ENCODE measurements around the gene MTHFD2L.

DNA sequence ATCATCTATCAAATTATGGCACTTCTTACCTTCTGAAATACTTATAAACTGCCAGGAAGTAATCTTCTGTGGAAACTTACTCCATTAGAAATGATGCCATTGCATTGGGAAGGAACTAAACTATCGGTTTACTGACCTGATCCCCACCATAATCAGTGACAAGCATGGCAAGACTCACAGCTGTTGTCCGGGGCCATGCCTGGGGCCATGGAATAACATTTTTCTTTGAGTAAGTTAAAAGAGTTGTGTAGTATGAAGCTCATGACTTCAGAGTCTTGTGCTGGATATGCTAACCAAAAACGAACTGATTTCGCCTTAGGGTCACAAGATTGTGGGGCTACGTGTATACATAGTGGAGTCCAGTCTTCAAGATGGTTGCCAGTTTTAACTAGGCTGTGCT, 15.4 kb downstream of the MTHFD2L start:
- TF ChIP-seq, protein P1, sequence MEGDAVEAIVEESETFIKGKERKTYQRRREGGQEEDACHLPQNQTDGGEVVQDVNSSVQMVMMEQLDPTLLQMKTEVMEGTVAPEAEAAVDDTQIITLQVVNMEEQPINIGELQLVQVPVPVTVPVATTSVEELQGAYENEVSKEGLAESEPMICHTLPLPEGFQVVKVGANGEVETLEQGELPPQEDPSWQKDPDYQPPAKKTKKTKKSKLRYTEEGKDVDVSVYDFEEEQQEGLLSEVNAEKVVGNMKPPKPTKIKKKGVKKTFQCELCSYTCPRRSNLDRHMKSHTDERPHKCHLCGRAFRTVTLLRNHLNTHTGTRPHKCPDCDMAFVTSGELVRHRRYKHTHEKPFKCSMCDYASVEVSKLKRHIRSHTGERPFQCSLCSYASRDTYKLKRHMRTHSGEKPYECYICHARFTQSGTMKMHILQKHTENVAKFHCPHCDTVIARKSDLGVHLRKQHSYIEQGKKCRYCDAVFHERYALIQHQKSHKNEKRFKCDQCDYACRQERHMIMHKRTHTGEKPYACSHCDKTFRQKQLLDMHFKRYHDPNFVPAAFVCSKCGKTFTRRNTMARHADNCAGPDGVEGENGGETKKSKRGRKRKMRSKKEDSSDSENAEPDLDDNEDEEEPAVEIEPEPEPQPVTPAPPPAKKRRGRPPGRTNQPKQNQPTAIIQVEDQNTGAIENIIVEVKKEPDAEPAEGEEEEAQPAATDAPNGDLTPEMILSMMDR (IDR thresholded peaks at IDR 0.05), result no peak
- no peak for TF ChIP-seq POLR2A (IDR thresholded peaks at IDR 0.05)
- TF ChIP-seq EP300 (IDR thresholded peaks at IDR 0.05), result no peak
- TF ChIP-seq POLR2AphosphoS5 (IDR thresholded peaks at IDR 0.05), result no peak
